KMS-11 (cell line): ENCODE data around the gene GTF2E1.

Experiments used
- H2AFZ ChIP-seq: fragments of 200-600 bp; sonication (generic); 2 replicates; pipeline ENCODE4 v1.6.1; 2016; ENCODE audit warnings: antibody characterized with exemption, mixed run types, low read depth
- H3K27ac ChIP-seq: fragments of 200-600 bp; sonication (generic); 2 replicates; pipeline ENCODE4 v1.6.1; 2016; ENCODE audit warnings: mild to moderate bottlenecking, mixed run types
- H3K27me3 ChIP-seq: fragments of 200-600 bp; sonication (generic); 2 replicates; pipeline ENCODE4 v1.6.1; 2017; ENCODE audit warnings: mild to moderate bottlenecking, low read depth, mixed run types, moderate library complexity; ENCODE audit not compliant: insufficient read depth
- H3K36me3 ChIP-seq: fragments of 200-600 bp; sonication (generic); 2 replicates; pipeline ENCODE4 v1.6.1; 2017; ENCODE audit warnings: mild to moderate bottlenecking, mixed run types; ENCODE audit not compliant: insufficient read depth
- H3K4me1 ChIP-seq: fragments of 200-600 bp; sonication (generic); 2 replicates; pipeline ENCODE4 v1.6.1; 2016; ENCODE audit warnings: mild to moderate bottlenecking, low read depth, mixed run types; ENCODE audit not compliant: poor library complexity, severe bottlenecking
- H3K4me2 ChIP-seq: fragments of 200-600 bp; sonication (generic); 2 replicates; pipeline ENCODE4 v1.7.0; 2016; ENCODE audit warnings: mild to moderate bottlenecking, mixed run types
- H3K4me3 ChIP-seq: fragments of 200-600 bp; sonication (generic); IDR thresholded peaks from 2 replicates; pipeline ENCODE4 v1.6.1; 2017; ENCODE audit warnings: low read depth, low read length, mixed read lengths; ENCODE audit not compliant: insufficient read depth
- H3K79me2 ChIP-seq: fragments of 200-600 bp; sonication (generic); 2 replicates; pipeline ENCODE4 v1.6.1; 2016; ENCODE audit warnings: low read depth, mixed run types; ENCODE audit not compliant: insufficient read depth
- H3K9ac ChIP-seq: fragments of 200-600 bp; sonication (generic); 2 replicates; pipeline ENCODE4 v1.6.1; 2016; ENCODE audit warnings: mild to moderate bottlenecking, mixed run types
- H4K20me1 ChIP-seq: fragments of 200-600 bp; sonication (generic); 2 replicates; pipeline ENCODE4 v1.6.1; 2016; ENCODE audit warnings: mild to moderate bottlenecking, mixed run types; ENCODE audit not compliant: insufficient read depth
- TF ChIP-seq, protein P1 (sequence below): fragments of 200-600 bp; sonication (generic); conservative IDR thresholded peaks from 2 replicates; pipeline ENCODE4 v1.6.1; 2017; ENCODE audit warnings: low read depth, mild to moderate bottlenecking, antibody characterized with exemption, low read length, moderate library complexity, mixed read lengths

Gene GTF2E1

GRCh38 chr3:120762615-120763014, 20.1 kb downstream of the GTF2E1 start:
- H3K27ac ChIP-seq: no peak overlapping the region
- no peak overlapping the region for H2AFZ ChIP-seq
- TF ChIP-seq, protein P1, sequence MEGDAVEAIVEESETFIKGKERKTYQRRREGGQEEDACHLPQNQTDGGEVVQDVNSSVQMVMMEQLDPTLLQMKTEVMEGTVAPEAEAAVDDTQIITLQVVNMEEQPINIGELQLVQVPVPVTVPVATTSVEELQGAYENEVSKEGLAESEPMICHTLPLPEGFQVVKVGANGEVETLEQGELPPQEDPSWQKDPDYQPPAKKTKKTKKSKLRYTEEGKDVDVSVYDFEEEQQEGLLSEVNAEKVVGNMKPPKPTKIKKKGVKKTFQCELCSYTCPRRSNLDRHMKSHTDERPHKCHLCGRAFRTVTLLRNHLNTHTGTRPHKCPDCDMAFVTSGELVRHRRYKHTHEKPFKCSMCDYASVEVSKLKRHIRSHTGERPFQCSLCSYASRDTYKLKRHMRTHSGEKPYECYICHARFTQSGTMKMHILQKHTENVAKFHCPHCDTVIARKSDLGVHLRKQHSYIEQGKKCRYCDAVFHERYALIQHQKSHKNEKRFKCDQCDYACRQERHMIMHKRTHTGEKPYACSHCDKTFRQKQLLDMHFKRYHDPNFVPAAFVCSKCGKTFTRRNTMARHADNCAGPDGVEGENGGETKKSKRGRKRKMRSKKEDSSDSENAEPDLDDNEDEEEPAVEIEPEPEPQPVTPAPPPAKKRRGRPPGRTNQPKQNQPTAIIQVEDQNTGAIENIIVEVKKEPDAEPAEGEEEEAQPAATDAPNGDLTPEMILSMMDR: no peak
- no peaks in the 10 kb centered on the region for H4K20me1 ChIP-seq
- H3K79me2 ChIP-seq: no peaks in the 10 kb centered on the region; the same call in 1 of the 2 replicates
- H3K36me3 ChIP-seq: no peaks in the 10 kb centered on the region; the same call in 1 of the 2 replicates
- no peak overlapping the region for H3K4me2 ChIP-seq
- no peak overlapping the region for H3K4me3 ChIP-seq
- H3K4me1 ChIP-seq: peaks cover 40% of the 10 kb centered on the region
- H3K9ac ChIP-seq: no peak overlapping the region
- no peaks in the 10 kb centered on the region for H3K27me3 ChIP-seq

DNA sequence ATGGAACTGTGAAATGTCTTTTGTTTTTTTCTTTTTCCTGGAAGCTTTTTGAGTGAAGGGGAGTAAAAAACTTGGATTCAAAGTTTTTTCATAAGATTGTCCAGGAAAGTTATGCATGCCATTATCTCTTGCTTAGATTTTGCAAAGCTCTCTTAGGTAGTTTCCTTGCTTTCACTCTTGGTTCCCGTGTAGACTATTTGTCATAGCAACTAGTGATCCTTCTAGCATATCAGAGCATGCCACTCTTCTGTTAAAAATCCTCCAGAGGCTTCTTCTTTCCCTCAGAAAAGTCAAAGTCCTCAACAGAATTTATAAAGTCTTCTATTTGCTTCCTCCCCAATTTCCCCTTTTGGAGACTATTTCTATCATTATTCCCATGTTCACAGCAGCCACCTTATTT, 21.1 kb downstream of the GTF2E1 start:
- no peaks in the 10 kb centered on the region for H3K27me3 ChIP-seq
- H3K9ac ChIP-seq: no peak overlapping the region
- H3K36me3 ChIP-seq: no peaks in the 10 kb centered on the region; the same call in 1 of the 2 replicates
- peaks cover 40% of the 10 kb centered on the region for H3K4me1 ChIP-seq
- TF ChIP-seq, protein P1: no peak
- no peak overlapping the region for H2AFZ ChIP-seq
- no peaks in the 10 kb centered on the region; the same call in 1 of the 2 replicates for H3K79me2 ChIP-seq
- peak overlapping the region; percentile 11; the same call in 1 of the 2 replicates for H3K4me2 ChIP-seq
- H3K27ac ChIP-seq: no peak overlapping the region
- no peaks in the 10 kb centered on the region for H4K20me1 ChIP-seq
- no peak overlapping the region for H3K4me3 ChIP-seq

DNA sequence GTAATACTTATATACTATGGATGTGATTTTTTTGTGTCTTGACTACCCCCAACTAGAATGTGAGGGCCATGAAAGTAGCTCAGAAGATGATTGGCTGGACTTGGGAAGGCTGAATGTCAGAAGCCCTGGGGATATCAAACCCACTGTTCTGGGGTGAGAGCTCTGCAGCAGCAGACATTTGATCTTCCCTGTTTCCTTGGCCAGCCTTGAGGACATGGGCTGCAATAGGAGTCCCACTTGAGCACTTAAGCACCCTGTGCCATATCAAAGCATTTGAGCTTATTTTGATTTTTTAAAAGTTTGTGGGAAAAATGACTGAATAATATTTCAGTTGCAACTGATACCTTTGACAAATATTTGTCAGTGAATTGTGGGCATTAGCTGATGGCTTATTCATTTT, 21.7 kb downstream of the GTF2E1 start:
- Histone ChIP-seq H4K20me1 (no peaks in the 10 kb centered on the region), H3K4me1 (peaks cover 40% of the 10 kb centered on the region), H3K4me2 (no peak overlapping the region), H3K36me3 (no peaks in the 10 kb centered on the region; the same call in 1 of the 2 replicates), H3K27me3 (no peaks in the 10 kb centered on the region), H3K27ac (no peak overlapping the region), H2AFZ (no peak overlapping the region), H3K9ac (no peak overlapping the region), H3K79me2 (peaks cover 3% of the 10 kb centered on the region; the same call in 1 of the 2 replicates), H3K4me3 (no peak overlapping the region)
- TF ChIP-seq, protein P1: no peak

DNA sequence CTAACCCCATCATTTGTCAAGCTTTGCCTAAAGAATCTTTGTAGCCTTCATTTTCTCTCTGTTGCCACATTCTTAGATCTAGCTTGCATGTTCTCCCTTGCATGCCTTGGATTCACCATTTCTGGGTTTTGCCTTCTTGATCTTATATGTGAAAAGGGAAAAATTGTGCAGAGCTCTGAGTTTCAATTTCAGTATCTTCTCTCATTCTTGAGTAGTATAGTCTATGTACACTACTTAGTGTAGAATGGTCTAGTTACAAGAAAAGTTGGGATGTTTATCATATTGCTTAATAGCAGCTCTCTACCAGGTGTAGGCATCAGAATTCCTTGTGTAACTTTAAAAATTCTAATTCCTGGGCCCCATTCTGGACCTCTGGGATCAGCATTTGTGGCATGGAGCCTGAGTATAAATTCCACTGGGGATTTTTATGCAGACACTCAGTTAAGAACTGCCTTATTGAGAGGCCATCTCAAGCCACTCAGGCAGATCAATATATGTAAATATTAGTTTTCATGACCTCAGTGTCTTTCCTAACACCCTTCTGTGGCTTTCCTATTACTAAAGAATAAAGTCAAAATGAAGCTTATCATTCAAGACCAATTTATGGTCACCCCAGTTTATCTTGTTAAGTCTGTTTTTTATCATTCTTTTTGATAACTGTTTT, 23.4 kb downstream of the GTF2E1 start:
- peaks cover 40% of the 10 kb centered on the region for H3K4me1 ChIP-seq
- H3K4me2 ChIP-seq: peak overlapping the region; percentile 13
- H2AFZ ChIP-seq: no peak overlapping the region
- H3K4me3 ChIP-seq: no peak overlapping the region
- no peak overlapping the region for H3K9ac ChIP-seq
- H3K36me3 ChIP-seq: no peaks in the 10 kb centered on the region
- H3K79me2 ChIP-seq: peaks cover 4% of the 10 kb centered on the region; the same call in 1 of the 2 replicates
- H4K20me1 ChIP-seq: no peaks in the 10 kb centered on the region
- TF ChIP-seq, protein P1: no peak
- H3K27ac ChIP-seq: peak overlapping the region; percentile 1; the same call in 1 of the 2 replicates
- no peaks in the 10 kb centered on the region for H3K27me3 ChIP-seq
